SK-N-SH (cell line): Measurements from ENCODE around the gene DCDC2B. TPM values are rescaled to one million over a fixed set of nuclear protein-coding genes. Genes with fewer than 3 reads are reported as not detected.

Experiments
- CTCF ChIA-PET: fragments of 300-600, 350-600 bp; formaldehyde crosslinking; extraction: SDS; loops from one replicate; lab custom pipeline; 2021; lab: Yijun Ruan, JAX
- POLR2A ChIA-PET: fragments of 350-600 bp; sonication (Branson Sonifier 250); formaldehyde crosslinking; extraction: SDS; loops from one replicate; lab custom pipeline; 2020; ENCODE audit warnings: antibody characterized with exemption, inconsistent platforms; lab: Yijun Ruan, JAX
- DNase-seq: peaks from one replicate; pipeline ENCODE4 v3.0.0; 2012
- H2AFZ ChIP-seq: fragments of 200-600 bp; sonication (generic); 2 replicates; pipeline ENCODE4 v1.8.1; 2016; ENCODE audit warnings: antibody characterized with exemption, mild to moderate bottlenecking, low read depth
- H3F3A ChIP-seq: fragments of 200-600 bp; sonication (generic); replicated peaks from 2 replicates; pipeline ENCODE3; 2016; ENCODE audit warnings: antibody characterized with exemption, mild to moderate bottlenecking; ENCODE audit not compliant: insufficient read depth
- H3K27ac ChIP-seq, 2 experiments: fragments of 200-500 bp in 1 of 2; fragments of 200-600 bp in 1 of 2; sonication (Bioruptor generic) in 1 of 2; sonication (generic), shearing (Covaris generic) in 1 of 2; 2 replicates each; pipeline versions ENCODE4 v1.5.1 to v1.6.1; 2014 to 2016; ENCODE audit warnings: low read depth in 2 of 2, inconsistent platforms in 1 of 2, low read length in 1 of 2, mild to moderate bottlenecking in 1 of 2, mixed read lengths in 1 of 2
- H3K27me3 ChIP-seq: fragments of 200-600 bp; sonication (generic), shearing (Covaris generic); 2 replicates; pipeline ENCODE4 v1.6.1; 2016; ENCODE audit warnings: mixed run types; ENCODE audit not compliant: insufficient read depth
- H3K36me3 ChIP-seq, 2 experiments: fragments of 200-500 bp in 1 of 2; fragments of 200-600 bp in 1 of 2; sonication (Bioruptor generic) in 1 of 2; sonication (generic) in 1 of 2; replicated peaks in 1 of 2; 2 replicates each; pipeline versions ENCODE3 to v1.5.1; 2014 to 2016; ENCODE audit warnings: low read length in 1 of 2, mild to moderate bottlenecking in 1 of 2; ENCODE audit not compliant: insufficient read depth in 2 of 2, control insufficient read depth in 1 of 2
- H3K4me1 ChIP-seq, 2 experiments: fragments of 200-500 bp in 1 of 2; fragments of 200-600 bp in 1 of 2; sonication (Bioruptor generic) in 1 of 2; sonication (generic), shearing (Covaris generic) in 1 of 2; 2 replicates each; pipeline versions ENCODE4 v1.5.1 to v1.6.1; 2014 to 2016; ENCODE audit warnings: low read depth in 1 of 2, low read length in 1 of 2, mixed run types in 1 of 2; ENCODE audit not compliant: insufficient read depth in 2 of 2, control insufficient read depth in 1 of 2
- H3K4me2 ChIP-seq: fragments of 200-600 bp; sonication (generic), shearing (Covaris generic); 2 replicates; pipeline ENCODE4 v1.6.1; 2017; ENCODE audit warnings: mixed run types
- H3K4me3 ChIP-seq, 2 experiments: fragments of 200-500 bp in 1 of 2; fragments of 200-600 bp in 1 of 2; sonication (Bioruptor generic) in 1 of 2; sonication (generic), shearing (Covaris generic) in 1 of 2; 2 replicates each; pipeline versions ENCODE4 v1.5.1 to v1.8.1; 2014 to 2016; ENCODE audit warnings: low read depth in 2 of 2, inconsistent platforms in 1 of 2, low read length in 1 of 2, mild to moderate bottlenecking in 1 of 2, mixed read lengths in 1 of 2, moderate library complexity in 1 of 2
- H3K79me2 ChIP-seq: fragments of 200-600 bp; sonication (generic); 2 replicates; pipeline ENCODE4 v1.8.1; 2017; ENCODE audit warnings: mild to moderate bottlenecking; ENCODE audit not compliant: insufficient read depth
- H3K9ac ChIP-seq: fragments of 200-600 bp; sonication (generic); 2 replicates; pipeline ENCODE4 v1.6.1; 2017; ENCODE audit warnings: mixed run types
- H3K9me2 ChIP-seq: fragments of 200-600 bp; sonication (generic); 2 replicates; pipeline ENCODE4 v1.6.1; 2017; ENCODE audit warnings: mixed run types
- H3K9me3 ChIP-seq: fragments of 200-600 bp; sonication (generic); 2 replicates; pipeline ENCODE4 v1.6.1; 2017; ENCODE audit warnings: mixed run types, mild to moderate bottlenecking, moderate library complexity
- H4K20me1 ChIP-seq: fragments of 200-600 bp; sonication (generic); 2 replicates; pipeline ENCODE4 v1.6.1; 2017; ENCODE audit warnings: mild to moderate bottlenecking, mixed run types; ENCODE audit not compliant: insufficient read depth
- CTCF ChIP-seq: fragments of 200-600 bp; sonication (generic); IDR thresholded peaks from 2 replicates; pipeline ENCODE4 v1.6.1; 2017; ENCODE audit warnings: antibody characterized with exemption, mild to moderate bottlenecking, moderate library complexity
- ELF1 ChIP-seq: IDR thresholded peaks from 2 replicates; pipeline ENCODE4 v1.4.0; 2012
- FOSL2 ChIP-seq: IDR thresholded peaks from 2 replicates; pipeline ENCODE4 v1.4.0; 2012; ENCODE audit warnings: low read depth, mild to moderate bottlenecking, moderate library complexity, borderline replicate concordance
- FOXJ3 ChIP-seq: sonication (generic); formaldehyde crosslinking; IDR thresholded peaks from 2 replicates; pipeline ENCODE4 v1.5.1; 2020; ENCODE audit warnings: mild to moderate bottlenecking, missing genetic modification reagents
- FOXM1 ChIP-seq: IDR thresholded peaks from 2 replicates; pipeline ENCODE4 v1.4.0; 2012; ENCODE audit warnings: low read depth, mild to moderate bottlenecking
- JUND ChIP-seq: IDR thresholded peaks from 2 replicates; pipeline ENCODE4 v1.4.0; 2012
- NFIC ChIP-seq: IDR thresholded peaks from 2 replicates; pipeline ENCODE4 v1.4.0; 2012; ENCODE audit warnings: borderline replicate concordance
- NRF1 ChIP-seq: IDR thresholded peaks from 2 replicates; pipeline ENCODE4 v1.6.1; 2012; ENCODE audit warnings: low read depth, mild to moderate bottlenecking, low read length
- RAD21 ChIP-seq: IDR thresholded peaks from 2 replicates; pipeline ENCODE4 v1.6.1; 2012; ENCODE audit warnings: mild to moderate bottlenecking, low read length
- RCOR1 ChIP-seq: fragments of 150-350 bp; IDR thresholded peaks from 2 replicates; pipeline ENCODE4 v1.6.1; 2017; ENCODE audit warnings: antibody characterized with exemption, low read length
- SIN3A ChIP-seq: IDR thresholded peaks from 2 replicates; pipeline ENCODE4 v1.6.1; 2012; ENCODE audit warnings: low read depth, mild to moderate bottlenecking, low read length, moderate library complexity, borderline replicate concordance
- SMC3 ChIP-seq: IDR thresholded peaks from 2 replicates; pipeline ENCODE4 v1.6.1; 2012; ENCODE audit warnings: low read depth, low read length, improper control_type of control experiment
- TEAD4 ChIP-seq: IDR thresholded peaks from 2 replicates; pipeline ENCODE4 v1.4.0; 2012; ENCODE audit warnings: mild to moderate bottlenecking, borderline replicate concordance; ENCODE audit not compliant: insufficient read depth
- YY1 ChIP-seq: IDR thresholded peaks from 2 replicates; pipeline ENCODE4 v1.4.0; 2012; ENCODE audit warnings: low read depth, mild to moderate bottlenecking
- ZBTB33 ChIP-seq: IDR thresholded peaks from 2 replicates; pipeline ENCODE4 v1.4.0; 2012; ENCODE audit warnings: low read depth, borderline replicate concordance
- WGBS: methylation state at CpG from one replicate; pipeline ENCODE4 v1.1.6; 2017; ENCODE audit warnings: low lambda C conversion rate; 5-methylcytosine and 5-hydroxymethylcytosine counted together
- polyA plus RNA-seq, 3 experiments: library from polyadenylated mRNA; depleted of rRNA; stranded (reverse); fragments of >200 nt; gene quantifications; 2 replicates each; pipeline ENCODE4 v1.2.3, GENCODE V29; 2012
- TF ChIP-seq, protein P1 (sequence below): IDR thresholded peaks from 2 replicates; pipeline ENCODE4 v1.4.0; 2012; ENCODE audit warnings: low read depth, borderline replicate concordance
- TF ChIP-seq, protein P2 (sequence below): fragments of 150-350 bp; IDR thresholded peaks from 2 replicates; pipeline ENCODE4 v1.6.1; 2017; ENCODE audit warnings: antibody characterized with exemption, low read length, low read depth, borderline replicate concordance

DCDC2B gene
- polyA plus RNA-seq, 1 of the 3 experiments (the other 2 are of a cell fraction) = not detected

DNA sequence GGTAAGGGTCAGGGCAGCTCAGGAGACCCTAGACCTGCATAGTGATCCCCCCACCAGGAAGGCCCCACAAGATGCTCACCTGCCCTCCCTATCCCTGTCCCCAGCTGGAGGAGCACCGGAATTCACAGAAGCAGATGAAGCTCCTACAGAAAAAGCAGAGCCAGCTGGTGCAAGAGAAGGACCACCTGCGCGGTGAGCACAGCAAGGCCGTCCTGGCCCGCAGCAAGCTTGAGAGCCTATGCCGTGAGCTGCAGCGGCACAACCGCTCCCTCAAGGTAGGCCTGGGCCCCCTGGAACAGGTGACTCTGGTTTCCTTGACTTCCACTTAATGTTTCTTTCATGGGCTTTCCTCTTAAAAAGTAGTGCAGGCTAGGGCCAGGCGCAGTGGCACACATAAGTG, 21.0 kb upstream of the DCDC2B start:
- H2AFZ ChIP-seq = no peak overlapping the region
- no peak for DNase-seq
- 92% methylated on average over 9 of the region's 9 CpGs for WGBS
- peaks cover 29% of the 10 kb centered on the region for H4K20me1 ChIP-seq
- H3K4me2 ChIP-seq = no peak overlapping the region
- no peaks in the 10 kb centered on the region for H3K27me3 ChIP-seq
- no peaks in the 10 kb centered on the region for H3K9me2 ChIP-seq
- peaks cover 4 to 5% of the 10 kb centered on the region in 2 experiments; a peak in 2 of 4 replicates for H3K4me1 ChIP-seq
- no peaks in the 10 kb centered on the region for H3K9me3 ChIP-seq
- no peak for TF ChIP-seq TEAD4
- TF ChIP-seq FOXM1 = no peak
- TF ChIP-seq CTCF = no peak
- TF ChIP-seq SIN3A = no peak
- TF ChIP-seq RAD21 = no peak
- no peak for TF ChIP-seq NFIC
- TF ChIP-seq, protein P1, sequence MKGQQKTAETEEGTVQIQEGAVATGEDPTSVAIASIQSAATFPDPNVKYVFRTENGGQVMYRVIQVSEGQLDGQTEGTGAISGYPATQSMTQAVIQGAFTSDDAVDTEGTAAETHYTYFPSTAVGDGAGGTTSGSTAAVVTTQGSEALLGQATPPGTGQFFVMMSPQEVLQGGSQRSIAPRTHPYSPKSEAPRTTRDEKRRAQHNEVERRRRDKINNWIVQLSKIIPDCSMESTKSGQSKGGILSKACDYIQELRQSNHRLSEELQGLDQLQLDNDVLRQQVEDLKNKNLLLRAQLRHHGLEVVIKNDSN = no peak
- no peak for TF ChIP-seq YY1
- no peak for TF ChIP-seq FOXJ3 (CRISPR knock-in tag)
- no peak for TF ChIP-seq JUND
- no peak for TF ChIP-seq RCOR1
- TF ChIP-seq, protein P2, sequence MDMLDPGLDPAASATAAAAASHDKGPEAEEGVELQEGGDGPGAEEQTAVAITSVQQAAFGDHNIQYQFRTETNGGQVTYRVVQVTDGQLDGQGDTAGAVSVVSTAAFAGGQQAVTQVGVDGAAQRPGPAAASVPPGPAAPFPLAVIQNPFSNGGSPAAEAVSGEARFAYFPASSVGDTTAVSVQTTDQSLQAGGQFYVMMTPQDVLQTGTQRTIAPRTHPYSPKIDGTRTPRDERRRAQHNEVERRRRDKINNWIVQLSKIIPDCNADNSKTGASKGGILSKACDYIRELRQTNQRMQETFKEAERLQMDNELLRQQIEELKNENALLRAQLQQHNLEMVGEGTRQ = no peak
- no peak for TF ChIP-seq FOSL2
- no peak for TF ChIP-seq SMC3
- no peak for TF ChIP-seq ELF1
- no peak for TF ChIP-seq NRF1
- TF ChIP-seq ZBTB33 = no peak
- POLR2A ChIA-PET = no interaction called here
- CTCF ChIA-PET = no interaction called here
- no peak overlapping the region for H3K9ac ChIP-seq
- H3K36me3 ChIP-seq = peaks cover 68 to 78% of the 10 kb centered on the region in 2 experiments
- peaks cover 59% of the 10 kb centered on the region for H3K79me2 ChIP-seq
- no peak overlapping the region for H3K27ac ChIP-seq
- no peak overlapping the region for H3K4me3 ChIP-seq
- H3F3A ChIP-seq = no peaks in the 10 kb centered on the region
